Measurements from ENCODE around the gene WDR43.

Gene WDR43

GRCh38 chr2:28909655-28910353 lies 15.3 kb downstream of the WDR43 start:
- DNase-seq (ENCODE audit: low spot score), result no peak

GRCh38 chr2:28915939-28916338 lies 21.5 kb downstream of the WDR43 start:
- DNase-seq (ENCODE audit: low spot score), result no peak

- DNase-seq (ENCODE audit: low spot score), result no peak
Measured at GRCh38 chr2:28926847-28927246, 32.4 kb downstream of the WDR43 start.

- no peak for DNase-seq (ENCODE audit: low spot score)
Measured at GRCh38 chr2:28927469-28927868, 33.0 kb downstream of the WDR43 start.

DNA sequence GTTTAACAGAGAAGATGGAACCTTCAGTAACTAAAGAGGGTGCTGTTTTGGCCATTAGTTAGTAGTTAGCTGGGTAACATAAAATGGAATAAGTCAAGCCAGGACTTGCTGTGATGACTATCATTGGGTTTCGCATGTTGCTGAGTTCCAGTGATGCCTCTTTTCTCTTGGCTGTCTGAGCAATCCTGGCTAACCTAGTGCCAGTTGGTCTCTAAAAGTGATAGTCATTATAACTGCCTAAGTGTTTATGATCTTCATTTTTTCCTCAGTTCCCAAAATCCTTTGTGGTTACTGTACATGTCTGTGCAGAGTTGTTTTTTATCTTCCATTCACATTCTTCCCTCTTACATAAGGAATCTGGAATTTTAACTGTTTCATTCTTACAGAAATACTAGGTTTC lies 33.4 kb downstream of the WDR43 start:
- no peak for DNase-seq (ENCODE audit: low spot score)

GRCh38 chr2:28929581-28929980 lies 35.1 kb downstream of the WDR43 start:
- no peak for DNase-seq (ENCODE audit: low spot score)

DNA sequence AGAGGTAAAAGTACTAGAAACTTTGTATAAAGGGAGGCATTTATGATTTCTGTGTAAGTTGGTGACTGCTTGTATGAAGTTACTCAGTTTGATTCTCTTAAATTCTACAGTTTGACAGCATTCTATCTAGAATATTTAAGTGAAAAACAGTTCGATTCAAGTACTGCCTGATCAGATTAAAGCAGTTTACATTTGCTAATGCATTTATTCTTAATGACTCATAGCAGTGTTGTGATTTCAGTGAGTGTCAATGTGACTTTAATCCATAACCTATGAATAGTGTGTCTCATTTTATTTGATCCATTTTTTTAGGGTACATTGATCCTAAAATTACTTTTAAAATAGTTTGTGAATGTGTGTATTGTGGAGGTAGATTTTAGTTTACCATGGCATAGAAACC lies 35.7 kb downstream of the WDR43 start:
- DNase-seq (ENCODE audit: low spot score), result no peak

- DNase-seq (ENCODE audit: low spot score), result no peak
Measured at GRCh38 chr2:28934769-28935168, 40.3 kb downstream of the WDR43 start.

DNA sequence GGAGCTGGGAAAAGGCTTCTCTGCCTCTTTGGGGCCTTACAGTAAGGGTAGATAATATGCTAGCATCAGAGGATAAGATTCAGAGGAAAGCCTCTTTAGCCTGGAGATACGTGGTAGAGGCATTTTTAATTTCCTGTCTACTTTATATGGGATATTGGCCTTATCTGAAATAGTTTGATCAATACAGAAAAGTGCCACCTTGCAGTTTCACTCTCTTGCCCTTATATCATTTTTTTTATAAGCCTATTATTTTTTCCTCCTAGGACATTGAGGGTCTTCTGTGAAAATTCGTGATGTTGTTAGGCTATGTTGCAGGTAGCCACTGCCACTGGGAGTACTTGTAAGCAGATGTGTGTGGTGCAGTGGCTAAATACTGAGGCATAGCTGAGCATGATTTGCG lies 46.5 kb downstream of the WDR43 start:
- no peak for DNase-seq (ENCODE audit: low spot score)

DNA sequence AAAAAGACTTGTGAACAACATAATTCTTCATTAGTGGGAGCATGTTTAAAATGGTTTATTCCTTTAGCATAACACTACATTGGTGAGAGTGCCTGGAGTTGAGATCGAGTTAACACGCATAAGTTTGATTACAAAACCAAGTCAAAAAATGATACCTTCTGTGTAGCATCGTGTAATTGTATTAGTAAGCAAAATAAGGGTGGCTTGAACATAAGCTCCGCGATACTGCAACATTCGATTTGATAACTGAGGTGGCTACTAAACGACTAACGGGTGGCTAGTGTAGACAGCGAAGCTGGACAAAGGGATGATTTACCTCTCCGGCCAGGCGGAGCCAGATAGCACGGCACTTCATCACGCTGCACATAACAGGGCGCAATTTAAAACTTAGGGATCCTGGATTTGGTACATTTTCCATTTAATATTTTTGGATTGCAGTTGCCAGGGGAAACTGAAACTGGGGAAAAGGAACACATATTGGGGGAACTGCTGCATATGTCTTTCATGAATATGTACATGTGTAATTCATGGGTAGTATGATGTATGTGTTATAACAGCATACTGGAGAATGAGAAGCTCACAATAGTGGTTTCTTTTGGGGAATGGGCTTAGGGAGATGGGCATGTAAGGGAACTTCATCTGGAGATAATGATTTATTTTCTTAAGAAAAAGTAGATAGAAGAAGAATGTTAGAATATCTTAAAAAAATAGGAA lies 50.2 kb downstream of the WDR43 start:
- no peak for DNase-seq (ENCODE audit: low spot score)

DNA sequence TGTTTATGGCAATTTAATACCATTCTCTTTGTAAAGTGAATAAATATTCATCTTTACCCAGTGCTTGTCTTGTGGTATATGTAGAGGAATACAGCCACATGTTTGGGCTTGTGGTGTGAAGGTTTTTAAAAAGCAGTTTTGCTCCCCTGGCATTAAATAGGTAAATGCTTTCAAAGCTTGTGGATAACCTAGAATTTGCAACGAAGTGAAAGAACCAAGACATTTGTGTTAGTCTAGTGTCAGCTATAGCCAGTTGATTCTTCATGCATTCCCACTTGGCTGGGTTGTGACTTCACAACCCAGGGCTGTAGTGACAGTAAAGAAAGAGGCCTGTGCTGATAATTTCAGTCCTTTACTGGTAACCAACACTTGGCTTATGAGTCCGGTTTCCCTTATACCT lies 53.7 kb downstream of the WDR43 start:
- DNase-seq (ENCODE audit: low spot score), result no peak

DNA sequence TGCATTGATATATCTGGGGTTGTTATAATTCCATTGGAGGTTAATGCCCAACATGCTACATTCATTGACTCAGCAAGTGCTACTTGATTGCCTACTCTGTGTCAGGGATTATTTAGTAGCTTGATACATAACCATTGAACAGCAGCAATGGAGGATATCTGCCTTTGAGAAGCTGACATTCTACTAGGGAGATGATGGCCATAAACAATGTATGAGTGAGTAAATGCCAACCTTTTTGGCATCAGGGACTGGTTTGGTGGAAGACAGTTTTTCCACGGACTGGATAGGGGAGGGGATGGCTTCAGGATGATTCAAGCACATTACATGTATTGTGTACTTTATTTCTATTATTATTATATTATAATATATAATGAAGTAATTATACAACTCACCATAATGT lies 54.7 kb downstream of the WDR43 start:
- DNase-seq (ENCODE audit: low spot score), result no peak

GRCh38 chr2:28949617-28950305 lies 55.3 kb downstream of the WDR43 start:
- no peak for DNase-seq (ENCODE audit: low spot score)

GRCh38 chr2:28950941-28951630 lies 56.6 kb downstream of the WDR43 start:
- DNase-seq (ENCODE audit: low spot score), result peak; percentile 79

GRCh38 chr2:28951910-28952835 lies 57.7 kb downstream of the WDR43 start:
- no peak for DNase-seq (ENCODE audit: low spot score)

- no peak for DNase-seq (ENCODE audit: low spot score)
Measured at GRCh38 chr2:28952836-28953211, 58.4 kb downstream of the WDR43 start.

DNA sequence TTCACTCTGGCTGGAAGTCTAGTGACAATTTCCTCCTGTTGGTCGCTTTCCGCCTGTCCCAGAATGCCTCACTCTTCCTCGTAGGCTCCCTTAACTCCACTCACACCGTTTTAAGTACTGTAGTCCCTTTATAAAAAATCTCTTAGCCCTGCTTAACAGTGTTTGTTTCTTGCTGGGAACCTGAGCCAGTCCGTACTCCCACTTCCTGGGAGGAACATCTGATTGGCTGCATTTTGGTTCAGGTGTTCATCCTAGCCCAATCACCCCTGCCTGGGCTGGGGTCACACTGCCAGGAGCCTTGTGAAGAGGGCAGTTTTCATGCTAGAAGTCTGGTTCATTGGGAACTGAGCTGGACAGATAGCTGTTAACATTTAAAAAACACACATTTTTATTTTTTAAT lies 61.0 kb downstream of the WDR43 start:
- DNase-seq (ENCODE audit: low spot score), result no peak

- peak; percentile 72 for DNase-seq (ENCODE audit: low spot score)
Measured at GRCh38 chr2:28956415-28956826, 62.0 kb downstream of the WDR43 start.

DNA sequence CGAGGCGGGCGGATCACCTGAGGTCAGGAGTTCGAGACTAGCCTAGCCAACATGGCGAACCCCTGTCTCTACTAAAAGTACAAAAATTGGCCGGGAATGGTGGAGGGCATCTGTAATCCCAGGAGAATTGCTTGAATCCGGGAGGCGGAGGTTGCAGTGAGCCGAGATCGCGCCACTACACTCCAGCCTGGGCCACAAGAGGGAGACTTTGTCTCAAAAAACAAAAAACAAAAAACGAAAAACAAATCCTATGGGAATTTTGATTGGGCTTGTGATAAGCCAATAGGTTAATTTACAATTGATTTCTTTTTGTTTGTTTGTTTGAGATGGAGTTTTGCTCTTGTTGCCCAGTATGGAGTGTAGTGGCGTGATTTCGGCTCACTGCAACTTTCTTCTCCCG lies 62.4 kb downstream of the WDR43 start:
- no peak for DNase-seq (ENCODE audit: low spot score)

GRCh38 chr2:28958689-28959088 lies 64.2 kb downstream of the WDR43 start:
- peak; percentile 83 for DNase-seq (ENCODE audit: low spot score)

- no peak for DNase-seq (ENCODE audit: low spot score)
Measured at GRCh38 chr2:28960401-28960800, 65.9 kb downstream of the WDR43 start.

DNA sequence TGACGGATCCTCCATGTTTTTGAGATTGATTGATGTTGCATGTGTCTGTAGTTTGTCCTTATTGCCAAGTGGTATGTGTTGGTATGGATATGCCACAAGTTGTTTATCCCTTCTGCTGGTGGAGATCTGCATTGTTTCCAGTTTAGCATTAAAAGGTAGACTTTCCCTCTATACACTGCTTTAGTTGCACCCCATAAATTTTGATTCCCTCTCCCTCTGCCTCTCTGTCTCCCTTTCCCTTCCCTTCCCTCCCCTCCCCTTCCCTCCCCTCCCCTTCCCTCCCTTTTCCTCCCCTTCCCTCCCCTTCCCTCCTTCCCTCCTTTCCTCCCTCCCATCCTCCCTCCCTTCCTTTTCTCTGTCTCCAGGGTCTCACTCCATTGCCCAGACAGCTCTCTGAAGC lies 68.0 kb downstream of the WDR43 start:
- no peak for DNase-seq (ENCODE audit: low spot score)
